HCT116 (cell line): ENCODE measurements around the gene PLEKHG5. TPM values are rescaled to one million over a fixed set of nuclear protein-coding genes. Genes with fewer than 3 reads are reported as not detected.

Experiments
- ATAC-seq: fragments of 200-7000 bp; cut with Tn5 transposase; 2 replicates; pipeline ENCODE4 v1.9.1; 2020; ENCODE audit warnings: mild to moderate bottlenecking, moderate library complexity
- BruUV-seq: library from RNA; stranded (reverse); fragments of 400-500 nt; replicated peaks from 2 replicates; lab custom pipeline; 2021; lab: Mats Ljungman, UMichigan
- CTCF ChIA-PET: fragments of 300-600 bp; sonication (Branson Sonifier 250); formaldehyde crosslinking; loops from one replicate; lab custom pipeline; 2021; ENCODE audit warnings: antibody characterized with exemption; lab: Charles Lee
- POLR2A ChIA-PET: fragments of 300-600, 350-600 bp; sonication (Branson Sonifier 250); formaldehyde crosslinking; loops from one replicate; lab custom pipeline; 2021; ENCODE audit warnings: antibody characterized with exemption; lab: Charles Lee
- RAD21 ChIA-PET, 2 experiments: fragments of 300-600 bp; sonication (Branson Sonifier 250); formaldehyde crosslinking; loops; one replicate each; lab custom pipeline; 2023; ENCODE audit warnings: low total read pairs in 2 of 2; ENCODE audit not compliant: uncharacterized antibody in 2 of 2, unreplicated experiment in 2 of 2, low non-redundant PET in 1 of 2; lab: Charles Lee
- DNase-seq: peaks from one replicate; pipeline ENCODE4 v3.0.0-alpha.2; 2010; ENCODE audit warnings: low read depth, low spot score
- H2AFZ ChIP-seq: fragments of 200-600 bp; shearing (Covaris generic), sonication (generic); 2 replicates; pipeline ENCODE4 v1.6.1; 2017; ENCODE audit warnings: low read depth, mixed run types, mixed read lengths, antibody characterized with exemption, low read length; ENCODE audit not compliant: poor library complexity, severe bottlenecking
- H3K27ac ChIP-seq: 2 replicates; pipeline ENCODE4 v1.5.1; 2012; ENCODE audit warnings: low read depth, low read length
- H3K27me3 ChIP-seq: fragments of 200-600 bp; sonication (generic); 2 replicates; pipeline ENCODE4 v1.6.1; 2016; ENCODE audit warnings: mixed run types, low read length, mixed read lengths; ENCODE audit not compliant: insufficient read depth
- H3K36me3 ChIP-seq, 2 experiments: fragments of 200-500 bp in 1 of 2; fragments of 200-600 bp in 1 of 2; sonication (Bioruptor generic) in 1 of 2; sonication (generic) in 1 of 2; 2 replicates each; pipeline versions ENCODE4 v1.5.1 to v1.6.1; 2014 to 2016; ENCODE audit warnings: low read length in 2 of 2, inconsistent platforms in 1 of 2, mixed read lengths in 1 of 2, mixed run types in 1 of 2; ENCODE audit not compliant: insufficient read depth in 2 of 2, control insufficient read depth in 1 of 2
- H3K4me1 ChIP-seq, 2 experiments: fragments of 200-600 bp in 1 of 2; sonication (generic) in 1 of 2; 2 replicates each; pipeline versions ENCODE4 v1.5.1 to v1.6.1; 2012 to 2017; ENCODE audit warnings: low read length in 2 of 2, inconsistent platforms in 1 of 2, mild to moderate bottlenecking in 1 of 2, mixed read lengths in 1 of 2, mixed run types in 1 of 2, moderate library complexity in 1 of 2; ENCODE audit not compliant: insufficient read depth in 2 of 2, control insufficient read depth in 1 of 2
- H3K4me2 ChIP-seq: fragments of 200-600 bp; sonication (generic); 2 replicates; pipeline ENCODE4 v1.6.1; 2017; ENCODE audit warnings: mixed run types, low read length, mixed read lengths
- H3K4me3 ChIP-seq, 2 experiments: fragments of 200-600 bp in 1 of 2; sonication (generic) in 1 of 2; replicated peaks in 1 of 2; 2 replicates each; pipeline ENCODE4 v1.5.1; 2011 to 2016; ENCODE audit warnings: low read length in 2 of 2, control low read depth in 1 of 2, low read depth in 1 of 2, mild to moderate bottlenecking in 1 of 2, mixed read lengths in 1 of 2, mixed run types in 1 of 2
- H3K79me2 ChIP-seq: fragments of 200-600 bp; sonication (generic); 2 replicates; pipeline ENCODE4 v1.6.1; 2017; ENCODE audit warnings: mild to moderate bottlenecking, mixed run types, low read length, moderate library complexity, mixed read lengths; ENCODE audit not compliant: insufficient read depth
- H3K9ac ChIP-seq: fragments of 200-600 bp; sonication (generic); 2 replicates; pipeline ENCODE4 v1.6.1; 2016; ENCODE audit warnings: low read length, mixed read lengths
- H3K9me2 ChIP-seq: fragments of 200-600 bp; sonication (generic), shearing (Covaris generic); 2 replicates; pipeline ENCODE4 v1.6.1; 2017; ENCODE audit warnings: mixed run types, mild to moderate bottlenecking, moderate library complexity; ENCODE audit not compliant: insufficient read depth
- H3K9me3 ChIP-seq, 2 experiments: fragments of 200-500 bp in 1 of 2; fragments of 200-600 bp in 1 of 2; sonication (Bioruptor generic) in 1 of 2; sonication (generic) in 1 of 2; 2 replicates each; pipeline ENCODE4 v1.6.1; 2014 to 2017; ENCODE audit warnings: low read length in 2 of 2, mixed read lengths in 2 of 2, inconsistent platforms in 1 of 2, low read depth in 1 of 2, mild to moderate bottlenecking in 1 of 2, mixed run types in 1 of 2, moderate library complexity in 1 of 2; ENCODE audit not compliant: control insufficient read depth in 1 of 2, insufficient read depth in 1 of 2
- H4K20me1 ChIP-seq: fragments of 200-600 bp; sonication (generic), shearing (Covaris generic); 2 replicates; pipeline ENCODE4 v1.6.1; 2017; ENCODE audit warnings: mixed run types, mild to moderate bottlenecking, moderate library complexity; ENCODE audit not compliant: insufficient read depth
- CBX3 ChIP-seq: IDR thresholded peaks from 2 replicates; pipeline ENCODE4 v1.6.1; 2012; ENCODE audit warnings: low read depth
- CEBPB ChIP-seq: IDR thresholded peaks from 2 replicates; pipeline ENCODE4 v1.6.1; 2012; ENCODE audit warnings: low read depth
- EZH2 ChIP-seq: fragments of 200-600 bp; sonication (generic); IDR thresholded peaks from 2 replicates; pipeline ENCODE4 v1.6.1; 2017; ENCODE audit warnings: antibody characterized with exemption, mixed run types
- POLR2AphosphoS5 ChIP-seq: IDR thresholded peaks from 2 replicates; pipeline ENCODE4 v1.6.1; 2011; ENCODE audit warnings: mild to moderate bottlenecking, low read depth, low read length, moderate library complexity
- RAD21 ChIP-seq: IDR thresholded peaks from 2 replicates; pipeline ENCODE4 v1.6.1; 2012; ENCODE audit warnings: low read depth, mild to moderate bottlenecking
- REST ChIP-seq: IDR thresholded peaks from 2 replicates; pipeline ENCODE4 v1.6.1; 2012; ENCODE audit warnings: low read depth
- SIN3A ChIP-seq: IDR thresholded peaks from 2 replicates; pipeline ENCODE4 v1.6.1; 2012; ENCODE audit warnings: low read depth
- SP1 ChIP-seq: IDR thresholded peaks from 2 replicates; pipeline ENCODE4 v1.6.1; 2012; ENCODE audit warnings: low read depth
- TCF7L2 ChIP-seq: IDR thresholded peaks from 2 replicates; pipeline ENCODE4 v1.7.0; 2011; ENCODE audit warnings: borderline replicate concordance, inconsistent platforms; ENCODE audit not compliant: insufficient read depth, insufficient read length; ENCODE audit errors: extremely low read depth
- ZFX ChIP-seq: fragments of 450-650 bp; IDR thresholded peaks from 2 replicates; pipeline ENCODE4 v1.6.1; 2017
- intact Hi-C: fragments of 100-400 bp; cut with micrococcal nuclease; formaldehyde crosslinking; loops from 2 replicates; pipeline ENCODE4 v1.10.0; 2022
- total RNA-seq: library from RNA; stranded (reverse); gene quantifications from one replicate; pipeline ENCODE4 v1.2.1, GENCODE V29; 2021; ENCODE audit not compliant: unreplicated experiment

Gene PLEKHG5
- total RNA-seq, 1 experiment from 2014 or later, result 33.0 TPM

- Histone ChIP-seq H3K27ac (peak overlapping the region; percentile 87), H3K9me2 (no peaks in the 10 kb centered on the region), H3K9ac (peak overlapping the region; percentile 91), H3K27me3 (no peaks in the 10 kb centered on the region), H3K36me3 (no peaks in the 10 kb centered on the region), H3K4me3 (peak overlapping the region; percentile 91 to 96), H3K9me3 (no peaks in the 10 kb centered on the region), H3K4me2 (peak overlapping the region; percentile 97), H4K20me1 (no peaks in the 10 kb centered on the region), H2AFZ (no peak overlapping the region), H3K79me2 (peaks cover 5% of the 10 kb centered on the region; the same call in 1 of the 2 replicates), H3K4me1 (peaks cover 25 to 47% of the 10 kb centered on the region in 2 experiments)
- no peak for DNase-seq
- BruUV-seq, result no TSS peak
- ChIA-PET POLR2A (no interaction called here), RAD21 (no interaction called here), CTCF (interaction anchor here (0.9 to 2.9 kb wide), 8 partner anchors 9 to 156 kb away, joined by 3 to 11 read pairs (median 6); no protein-coding TSS in a partner anchor)
- intact Hi-C loops, result loop anchor here (5.0 kb wide), 1 partner anchor 728 kb away; no protein-coding TSS in a partner anchor
- ATAC-seq, result peak; percentile 4
- no peak for TF ChIP-seq EZH2
- no peak for TF ChIP-seq SP1
- no peak for TF ChIP-seq POLR2AphosphoS5
- 0 out of 2 replicates have a peak, but pooled peaks have one; percentile 10 for TF ChIP-seq ZFX
These were observed 2.1 kb downstream of the PLEKHG5 start for GRCh38 chr1:6489383-6489765.

GRCh38 chr1:6488602-6489382 lies 2.7 kb downstream of the PLEKHG5 start:
- Histone ChIP-seq H3K4me1 (peaks cover 25 to 47% of the 10 kb centered on the region in 2 experiments), H3K9me2 (no peaks in the 10 kb centered on the region), H3K36me3 (no peaks in the 10 kb centered on the region), H3K27ac (peak overlapping the region; percentile 87), H3K4me3 (peak overlapping the region; percentile 91 to 96), H3K9me3 (no peaks in the 10 kb centered on the region), H4K20me1 (no peaks in the 10 kb centered on the region), H3K4me2 (peak overlapping the region; percentile 97), H3K9ac (peak overlapping the region; percentile 91), H2AFZ (no peak overlapping the region), H3K27me3 (no peaks in the 10 kb centered on the region), H3K79me2 (peaks cover 5% of the 10 kb centered on the region; the same call in 1 of the 2 replicates)
- CTCF ChIA-PET, result interaction anchor here (0.6 to 2.9 kb wide), 9 partner anchors 9 to 157 kb away, joined by 3 to 11 read pairs (median 4); no protein-coding TSS in a partner anchor
- TF ChIP-seq RAD21 (no peak), REST (no peak), EZH2 (no peak), SIN3A (no peak), ZFX (peak; percentile 44; the same call in 1 of the 2 replicates), CEBPB (no peak), TCF7L2 (no peak), CBX3 (no peak), POLR2AphosphoS5 (peak; percentile 38)
- RAD21 ChIA-PET, result no interaction called here
- intact Hi-C loops, result loop anchor here (5.0 kb wide), 1 partner anchor 729 kb away; no protein-coding TSS in a partner anchor
- BruUV-seq, result no TSS peak
- POLR2A ChIA-PET, result no interaction called here
- peak; percentile 41 for ATAC-seq
- DNase-seq, result no peak
